Right lobe of liver (tissue), 4 donors: ENCODE results near the gene TC2N.

Experiments
- CTCF ChIP-seq, 4 donors: fragments of 200-600 bp in 3 of 4; fragments of 450-650 bp in 1 of 4; IDR thresholded peaks; one replicate each; pipeline versions ENCODE4 v1.5.1 to v1.8.0; 2016 to 2022; ENCODE audit warnings: antibody characterized with exemption in 4 of 4, mild to moderate bottlenecking in 2 of 4
- POLR2A ChIP-seq: fragments of 450-650 bp; IDR thresholded peaks from one replicate; pipeline ENCODE4 v1.6.1; 2017; ENCODE audit warnings: antibody characterized with exemption, mild to moderate bottlenecking
- donor health status: DM: no; HTN: no; CAD: no.
- donor health status: DM: no; HTN: no; CAD: no.
- donor health status: DM: no; HTN: yes; CAD: no.

DNA sequence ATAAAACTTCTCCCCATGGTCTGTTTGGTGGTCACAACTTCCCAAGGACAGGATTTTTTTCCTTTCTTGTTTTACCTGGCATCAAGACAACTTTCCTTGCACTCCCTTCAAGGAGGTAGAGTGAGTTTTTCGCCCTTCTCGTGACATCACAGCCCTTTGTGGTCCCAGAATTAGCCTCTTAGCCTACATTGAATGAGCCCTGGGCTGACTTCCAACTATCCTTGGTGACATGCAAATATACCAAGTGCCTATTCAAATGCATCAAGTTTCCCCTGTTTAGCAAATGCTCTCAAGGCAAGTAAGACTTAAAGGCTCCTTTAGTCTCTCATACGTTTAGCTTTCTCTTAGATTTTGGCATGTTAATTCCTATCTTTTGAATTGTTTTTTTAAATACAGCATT is 36.6 kb downstream of the TC2N start:
- no peak for TF ChIP-seq CTCF (IDR thresholded peaks at IDR 0.05)
- no peak for TF ChIP-seq POLR2A
